GM23248 (cell line): ENCODE results near the gene PACC1.

Source experiments
- EZH2 ChIP-seq: fragments of 200-600 bp; sonication (generic); IDR thresholded peaks from 2 replicates; pipeline ENCODE4 v1.6.1; 2018; ENCODE audit warnings: antibody characterized with exemption, mild to moderate bottlenecking; ENCODE audit not compliant: insufficient read depth, poor library complexity, severe bottlenecking
- EZH2phosphoT487 ChIP-seq: fragments of 200-600 bp; sonication (generic); IDR thresholded peaks from 2 replicates; pipeline ENCODE4 v1.6.1; 2018; ENCODE audit warnings: antibody characterized with exemption, moderate library complexity, mild to moderate bottlenecking, low read depth; ENCODE audit not compliant: insufficient read depth

DNA sequence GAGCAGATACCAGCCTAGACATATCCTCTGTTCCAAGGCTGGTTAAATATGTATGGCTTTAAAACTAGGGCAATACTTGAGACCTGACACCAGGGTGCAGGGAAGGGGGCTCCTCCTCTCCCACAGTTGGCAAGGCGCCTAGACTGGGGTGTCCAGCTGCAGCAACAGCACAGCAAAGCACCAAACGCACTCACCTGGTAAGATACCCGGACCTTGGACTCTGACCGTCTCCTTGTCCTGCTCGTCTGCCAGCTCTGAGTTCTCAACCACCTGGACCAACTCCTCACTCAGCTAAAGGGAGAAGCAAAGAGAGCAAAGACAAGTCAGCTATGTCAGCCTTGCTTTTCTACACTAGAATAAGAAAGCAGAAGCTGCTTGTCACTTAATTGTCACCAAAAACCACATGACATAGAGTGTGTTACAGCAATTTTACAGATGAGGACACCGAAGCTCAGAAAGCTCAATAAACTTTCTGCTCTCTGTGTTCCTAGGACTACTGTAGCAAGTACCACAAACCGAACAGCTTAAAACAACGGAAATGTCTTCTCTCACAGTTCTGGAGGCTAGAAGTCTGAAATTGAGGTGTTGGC is 4.4 kb downstream of the PACC1 start:
- TF ChIP-seq EZH2phosphoT487, result no peak
- no peak for TF ChIP-seq EZH2
